Right atrium auricular region (tissue), 2 donors: Measurements from ENCODE around the gene MYL11. TPM values are rescaled to one million over a fixed set of nuclear protein-coding genes. Genes with fewer than 3 reads are reported as not detected.
A peak's percentile ranks its signal among the peaks of the same experiment; 100 is the strongest.

Experiments
- DNase-seq: peaks from one replicate; pipeline ENCODE4 v3.0.0-alpha.2; 2019; ENCODE audit warnings: low spot score
- H3K27ac ChIP-seq, 2 donors: fragments of 200-600 bp; sonication (generic); 1 replicate in 1 of 2; 2 replicates in 1 of 2; pipeline ENCODE4 v1.5.1; 2016 to 2019
- H3K27me3 ChIP-seq, 2 donors: fragments of 200-600 bp; sonication (generic); one replicate each; pipeline versions ENCODE4 v1.5.1 to v1.6.0; 2017 to 2019
- H3K36me3 ChIP-seq: fragments of 200-600 bp; sonication (generic); one replicate; pipeline ENCODE4 v1.5.1; 2016
- H3K4me1 ChIP-seq, 2 donors: fragments of 200-600 bp; sonication (generic); one replicate each; pipeline versions ENCODE4 v1.5.1 to v1.6.0; 2017 to 2019
- H3K4me3 ChIP-seq, 2 donors: fragments of 200-600 bp; sonication (generic); 1 replicate in 1 of 2; 2 replicates in 1 of 2; pipeline ENCODE4 v1.5.1; 2017 to 2019; ENCODE audit warnings: mild to moderate bottlenecking in 1 of 2, moderate library complexity in 1 of 2
- H3K9me3 ChIP-seq, 2 donors: fragments of 200-600 bp; sonication (generic); one replicate each; pipeline ENCODE4 v1.5.1; 2019
- total RNA-seq, 2 donors: library from RNA; depleted of rRNA; stranded (reverse); fragments of >200 nt; gene quantifications; one replicate each; pipeline ENCODE4 v1.1.0, GENCODE V29; 2016
- TF ChIP-seq, protein P1 (sequence below), 2 donors: fragments of 200-600 bp; sonication (generic); IDR thresholded peaks; one replicate each; pipeline ENCODE4 v1.5.1; 2019; ENCODE audit warnings: antibody characterized with exemption in 2 of 2

Gene MYL11
- total RNA-seq, 2 donors from 2014 or later, result not detected

DNA sequence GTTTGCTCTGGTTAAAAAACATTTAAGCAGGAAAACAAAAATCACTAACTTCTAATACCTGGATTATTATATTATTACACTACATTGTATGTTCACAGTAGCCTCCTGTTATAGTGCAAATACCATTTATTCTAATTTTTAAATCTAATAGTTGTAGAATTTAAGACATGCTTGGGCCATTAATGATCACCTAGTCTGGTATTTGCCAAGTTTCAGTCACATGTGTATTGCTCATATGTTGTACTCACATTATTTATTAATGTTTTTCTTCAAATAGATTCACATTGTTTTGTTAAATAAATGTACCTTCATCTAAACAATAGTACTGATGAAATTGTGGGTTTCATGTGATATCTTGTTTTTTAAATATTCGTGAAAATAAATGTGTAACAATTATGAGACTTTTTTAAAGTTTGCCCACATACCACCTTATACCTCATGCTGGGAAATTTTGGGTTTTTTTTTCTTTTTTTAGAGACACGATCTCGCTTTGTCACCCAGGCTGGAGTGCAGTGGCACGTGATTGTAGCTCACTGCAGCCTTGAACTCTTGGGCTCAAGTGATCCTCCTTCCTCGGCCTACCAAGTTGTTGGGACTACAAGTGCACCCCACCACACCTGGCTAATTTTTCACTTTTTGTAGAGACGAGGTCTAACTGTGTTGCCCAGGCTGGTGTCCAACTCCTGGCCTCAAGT lies 38.7 kb downstream of the MYL11 start:
- peaks cover 0 to 22% of the 10 kb centered on the region in 2 donors for H3K4me1 ChIP-seq
- peak overlapping the region in 1 of 2 donors; percentile 54 for H3K27ac ChIP-seq
- TF ChIP-seq, protein P1, sequence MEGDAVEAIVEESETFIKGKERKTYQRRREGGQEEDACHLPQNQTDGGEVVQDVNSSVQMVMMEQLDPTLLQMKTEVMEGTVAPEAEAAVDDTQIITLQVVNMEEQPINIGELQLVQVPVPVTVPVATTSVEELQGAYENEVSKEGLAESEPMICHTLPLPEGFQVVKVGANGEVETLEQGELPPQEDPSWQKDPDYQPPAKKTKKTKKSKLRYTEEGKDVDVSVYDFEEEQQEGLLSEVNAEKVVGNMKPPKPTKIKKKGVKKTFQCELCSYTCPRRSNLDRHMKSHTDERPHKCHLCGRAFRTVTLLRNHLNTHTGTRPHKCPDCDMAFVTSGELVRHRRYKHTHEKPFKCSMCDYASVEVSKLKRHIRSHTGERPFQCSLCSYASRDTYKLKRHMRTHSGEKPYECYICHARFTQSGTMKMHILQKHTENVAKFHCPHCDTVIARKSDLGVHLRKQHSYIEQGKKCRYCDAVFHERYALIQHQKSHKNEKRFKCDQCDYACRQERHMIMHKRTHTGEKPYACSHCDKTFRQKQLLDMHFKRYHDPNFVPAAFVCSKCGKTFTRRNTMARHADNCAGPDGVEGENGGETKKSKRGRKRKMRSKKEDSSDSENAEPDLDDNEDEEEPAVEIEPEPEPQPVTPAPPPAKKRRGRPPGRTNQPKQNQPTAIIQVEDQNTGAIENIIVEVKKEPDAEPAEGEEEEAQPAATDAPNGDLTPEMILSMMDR (IDR thresholded peaks at IDR 0.05), result no peak
- DNase-seq, result no peak
- no peaks in the 10 kb centered on the region for H3K9me3 ChIP-seq
- H3K4me3 ChIP-seq, result no peak overlapping the region
- H3K36me3 ChIP-seq, result peaks cover 5% of the 10 kb centered on the region
- no peaks in the 10 kb centered on the region for H3K27me3 ChIP-seq

DNA sequence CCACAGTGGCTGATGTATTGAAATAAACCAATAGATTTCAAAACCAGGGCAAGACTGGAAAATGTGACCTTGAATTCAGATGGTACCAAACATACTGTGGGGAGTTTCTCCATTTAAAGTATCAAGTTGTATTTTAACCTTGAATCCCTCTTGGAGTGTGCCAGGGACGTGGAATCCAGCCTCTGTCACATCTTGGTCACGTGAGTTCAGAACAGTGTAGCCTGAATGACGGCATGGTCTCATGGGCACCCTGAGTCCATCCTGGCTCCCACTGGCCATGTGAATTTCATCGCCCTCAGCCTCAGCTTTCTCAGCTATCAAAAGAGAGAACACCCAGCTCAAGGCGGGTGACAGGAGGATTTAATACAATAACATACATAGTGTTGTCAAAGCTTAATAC lies 39.6 kb downstream of the MYL11 start:
- TF ChIP-seq, protein P1 (IDR thresholded peaks at IDR 0.05), result no peak
- peaks cover 0 to 17% of the 10 kb centered on the region in 2 donors for H3K4me1 ChIP-seq
- peaks cover 5% of the 10 kb centered on the region for H3K36me3 ChIP-seq
- H3K4me3 ChIP-seq, result no peak overlapping the region
- no peaks in the 10 kb centered on the region for H3K27me3 ChIP-seq
- no peak for DNase-seq
- H3K27ac ChIP-seq, result peak overlapping the region; percentile 55 to 59
- H3K9me3 ChIP-seq, result no peaks in the 10 kb centered on the region

DNA sequence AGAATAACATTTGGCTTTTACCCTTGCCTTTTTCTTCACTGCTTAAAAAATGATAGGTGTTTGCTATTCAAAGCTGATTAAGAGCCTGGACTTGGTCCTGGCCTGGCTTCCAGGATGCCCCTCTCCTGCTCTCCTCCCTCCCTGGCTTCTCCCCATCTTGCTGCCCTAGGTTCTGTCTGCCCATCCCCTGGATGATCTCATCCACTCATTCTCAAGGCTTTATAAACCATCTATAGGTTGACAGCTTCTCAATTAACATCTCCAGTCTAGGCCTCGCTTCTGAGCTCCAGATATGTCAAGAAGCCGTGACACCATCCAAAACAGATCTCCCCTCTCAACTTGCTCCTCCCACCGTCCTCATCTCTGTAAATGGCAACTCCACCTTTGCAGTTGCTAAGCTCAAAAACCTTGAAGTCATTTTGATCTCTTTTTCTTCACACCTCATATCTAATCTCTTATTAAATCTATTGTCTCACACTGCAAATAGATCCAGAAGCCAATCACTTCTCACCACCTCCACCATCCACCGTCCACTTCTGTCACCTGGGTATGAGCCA lies 41.5 kb downstream of the MYL11 start:
- Histone ChIP-seq H3K4me1 (peaks cover 0 to 11% of the 10 kb centered on the region in 2 donors), H3K4me3 (no peak overlapping the region), H3K36me3 (peaks cover 5% of the 10 kb centered on the region), H3K9me3 (no peaks in the 10 kb centered on the region), H3K27ac (no peak overlapping the region), H3K27me3 (no peaks in the 10 kb centered on the region)
- DNase-seq, result no peak
- TF ChIP-seq, protein P1 (IDR thresholded peaks at IDR 0.05), result no peak

DNA sequence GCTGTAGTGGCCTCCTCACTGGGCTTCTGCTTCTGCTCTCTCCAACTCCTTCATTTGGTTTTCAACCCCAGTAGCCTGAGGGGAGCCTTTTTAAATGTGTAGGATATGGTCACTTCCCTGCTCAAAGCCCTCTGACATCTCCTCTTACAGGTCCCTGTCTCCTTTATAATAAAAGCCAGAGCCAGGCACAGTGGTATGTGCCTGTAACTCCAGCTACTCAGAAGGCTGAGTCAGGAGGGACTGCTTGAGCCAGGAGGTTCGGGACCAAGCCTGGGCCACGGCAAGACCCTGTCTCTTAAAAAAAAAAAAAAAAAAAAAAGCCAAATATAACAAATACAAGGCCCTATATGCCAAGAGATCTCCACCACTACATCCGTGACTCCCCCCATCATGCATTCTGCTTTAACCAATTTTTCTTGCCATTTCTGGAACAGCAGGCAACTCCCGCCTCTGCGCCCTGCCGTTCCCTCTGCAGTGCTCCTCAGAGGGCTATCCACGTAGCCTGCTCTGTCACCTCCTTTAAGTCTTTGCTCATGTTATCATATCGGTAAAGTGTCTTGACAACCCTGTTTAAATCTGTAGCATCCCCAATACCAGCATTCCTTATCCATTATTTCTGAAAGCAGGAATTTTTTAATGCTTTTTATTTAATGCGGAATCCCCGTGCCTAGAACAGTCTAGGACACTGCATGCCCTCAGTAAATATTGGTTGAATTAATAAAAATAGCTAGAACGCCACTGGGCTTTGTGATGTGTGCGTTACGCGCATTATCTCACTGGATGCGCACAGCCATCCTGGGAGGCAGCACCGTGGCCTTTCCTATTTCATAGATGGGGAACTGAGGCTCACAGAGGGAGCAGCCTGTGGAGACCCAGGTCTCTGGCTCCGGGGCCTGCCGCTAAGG lies 42.3 kb downstream of the MYL11 start:
- no peaks in the 10 kb centered on the region for H3K27me3 ChIP-seq
- TF ChIP-seq, protein P1 (IDR thresholded peaks at IDR 0.05), result no peak
- peaks cover 5% of the 10 kb centered on the region for H3K36me3 ChIP-seq

DNA sequence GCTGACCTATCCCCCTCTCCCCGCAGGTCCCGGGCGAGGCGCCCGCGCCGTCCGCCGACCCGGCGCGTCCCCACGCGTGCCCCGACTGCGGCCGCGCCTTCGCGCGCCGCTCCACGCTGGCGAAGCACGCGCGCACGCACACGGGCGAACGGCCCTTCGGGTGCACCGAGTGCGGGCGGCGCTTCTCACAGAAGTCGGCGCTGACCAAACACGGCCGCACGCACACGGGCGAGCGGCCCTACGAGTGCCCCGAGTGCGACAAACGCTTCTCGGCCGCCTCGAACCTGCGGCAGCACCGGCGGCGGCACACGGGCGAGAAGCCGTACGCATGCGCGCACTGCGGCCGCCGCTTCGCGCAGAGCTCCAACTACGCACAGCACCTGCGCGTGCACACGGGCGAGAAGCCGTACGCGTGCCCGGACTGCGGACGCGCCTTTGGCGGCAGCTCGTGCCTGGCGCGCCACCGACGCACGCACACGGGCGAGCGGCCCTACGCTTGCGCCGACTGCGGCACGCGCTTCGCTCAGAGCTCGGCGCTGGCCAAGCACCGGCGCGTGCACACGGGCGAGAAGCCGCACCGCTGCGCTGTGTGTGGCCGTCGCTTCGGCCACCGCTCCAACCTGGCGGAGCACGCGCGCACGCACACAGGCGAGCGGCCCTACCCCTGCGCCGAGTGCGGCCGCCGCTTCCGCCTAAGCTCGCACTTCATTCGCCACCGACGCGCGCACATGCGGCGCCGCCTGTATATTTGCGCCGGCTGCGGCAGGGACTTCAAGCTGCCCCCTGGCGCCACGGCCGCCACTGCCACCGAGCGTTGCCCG lies 43.1 kb downstream of the MYL11 start:
- TF ChIP-seq, protein P1 (IDR thresholded peaks at IDR 0.05), result peak; percentile 23 to 46
- H3K4me3 ChIP-seq, result peak overlapping the region; percentile 48 to 65
- H3K27ac ChIP-seq, result peak overlapping the region; percentile 81 to 90
- DNase-seq, result peak; percentile 73
- no peaks in the 10 kb centered on the region for H3K9me3 ChIP-seq
- H3K36me3 ChIP-seq, result peaks cover 2% of the 10 kb centered on the region
- peaks cover 0 to 11% of the 10 kb centered on the region in 2 donors for H3K4me1 ChIP-seq
- H3K27me3 ChIP-seq, result no peaks in the 10 kb centered on the region

More for the DNA sequence above, 42.3 kb downstream of the MYL11 start:
- no peak for DNase-seq
- Histone ChIP-seq H3K4me1 (peaks cover 0 to 11% of the 10 kb centered on the region in 2 donors), H3K4me3 (peak overlapping the region; percentile 48 to 65), H3K9me3 (no peaks in the 10 kb centered on the region), H3K27ac (peak overlapping the region; percentile 81 to 90)
